MV-4-11 (cell line): ENCODE data around the gene CEBPE.

Experiments used
- DNase-seq: peaks from one replicate; lab custom pipeline; 2025; lab: John Stamatoyannopoulos, UW

Gene CEBPE

GRCh38 chr14:23118506-23119362, at the start of gene CEBPE:
Gene CEBPE (minus strand): TSS chr14:23119255. CDS start chr14:23119091, 164 bp downstream.
- DNase-seq: peak; percentile 72

- DNase-seq: no peak
Observed at GRCh38 chr14:23168246-23168645, 49.2 kb upstream of the CEBPE start.

- no peak for DNase-seq
Observed at GRCh38 chr14:23167116-23167847, 48.2 kb upstream of the CEBPE start.

GRCh38 chr14:23164949-23165348, 45.9 kb upstream of the CEBPE start:
- no peak for DNase-seq

GRCh38 chr14:23164250-23164649, 45.2 kb upstream of the CEBPE start:
- no peak for DNase-seq

- no peak for DNase-seq
Observed at GRCh38 chr14:23163830-23164229, 44.8 kb upstream of the CEBPE start.

- no peak for DNase-seq
Observed at GRCh38 chr14:23162800-23163199, 43.7 kb upstream of the CEBPE start.

- no peak for DNase-seq
Observed at GRCh38 chr14:23162005-23162404, 43.0 kb upstream of the CEBPE start.

GRCh38 chr14:23160924-23161522, 42.0 kb upstream of the CEBPE start:
- peak; percentile 51 for DNase-seq

- no peak for DNase-seq
Observed at GRCh38 chr14:23159532-23159931, 40.5 kb upstream of the CEBPE start.

- no peak for DNase-seq
Observed at GRCh38 chr14:23158779-23159178, 39.7 kb upstream of the CEBPE start.

- peak; percentile 9 for DNase-seq
Observed at GRCh38 chr14:23154964-23155587, 36.0 kb upstream of the CEBPE start.

GRCh38 chr14:23153851-23154796, 35.1 kb upstream of the CEBPE start:
- peak; percentile 58 for DNase-seq

GRCh38 chr14:23151342-23151741, 32.3 kb upstream of the CEBPE start:
- DNase-seq: no peak

- no peak for DNase-seq
Observed at GRCh38 chr14:23149745-23150144, 30.7 kb upstream of the CEBPE start.

GRCh38 chr14:23148591-23149249, 29.7 kb upstream of the CEBPE start:
- DNase-seq: no peak

GRCh38 chr14:23147676-23148075, 28.6 kb upstream of the CEBPE start:
- DNase-seq: no peak

GRCh38 chr14:23146980-23147379, 27.9 kb upstream of the CEBPE start:
- DNase-seq: no peak

- DNase-seq: no peak
Observed at GRCh38 chr14:23146351-23146910, 27.4 kb upstream of the CEBPE start.

- no peak for DNase-seq
Observed at GRCh38 chr14:23145794-23146350, 26.8 kb upstream of the CEBPE start.
